DOHH2 (cell line): ENCODE data around the gene RNF150.

Experiments used
- H3F3A ChIP-seq: fragments of 200-600 bp; sonication (generic), shearing (Covaris generic); 2 replicates; pipeline ENCODE4 v1.6.0; 2016; ENCODE audit warnings: antibody characterized with exemption, mild to moderate bottlenecking; ENCODE audit not compliant: control insufficient read depth, insufficient read depth
- H3K27ac ChIP-seq: fragments of 200-600 bp; sonication (generic); 2 replicates; pipeline ENCODE4 v1.5.1; 2014; ENCODE audit warnings: low read depth, mild to moderate bottlenecking, low read length, moderate library complexity
- H3K27me3 ChIP-seq: fragments of 200-600 bp; sonication (generic); 2 replicates; pipeline ENCODE4 v1.6.1; 2014; ENCODE audit warnings: mild to moderate bottlenecking, low read length, mixed read lengths; ENCODE audit not compliant: control insufficient read depth
- H3K36me3 ChIP-seq: fragments of 200-600 bp; sonication (generic); 2 replicates; pipeline ENCODE4 v1.6.1; 2014; ENCODE audit warnings: mild to moderate bottlenecking, low read length, moderate library complexity, mixed read lengths; ENCODE audit not compliant: control insufficient read depth
- H3K4me1 ChIP-seq: fragments of 200-600 bp; sonication (generic); 2 replicates; pipeline ENCODE4 v1.6.1; 2014; ENCODE audit warnings: mild to moderate bottlenecking, low read length, mixed read lengths; ENCODE audit not compliant: control insufficient read depth
- H3K4me2 ChIP-seq: fragments of 200-600 bp; sonication (generic); 2 replicates; pipeline ENCODE4 v1.6.0; 2014; ENCODE audit warnings: mild to moderate bottlenecking, low read length, moderate library complexity
- H3K4me3 ChIP-seq: fragments of 200-600 bp; sonication (generic); 2 replicates; pipeline ENCODE4 v1.5.1; 2014; ENCODE audit warnings: mild to moderate bottlenecking, low read length, mixed read lengths
- H3K79me2 ChIP-seq: fragments of 200-600 bp; sonication (generic); 2 replicates; pipeline ENCODE4 v1.6.1; 2014; ENCODE audit warnings: mild to moderate bottlenecking, low read length, mixed read lengths; ENCODE audit not compliant: control insufficient read depth
- H3K9me2 ChIP-seq: fragments of 200-600 bp; sonication (generic); replicated peaks from 2 replicates; pipeline ENCODE4 v1.6.1; 2014; ENCODE audit warnings: mild to moderate bottlenecking, low read length, mixed read lengths; ENCODE audit not compliant: control insufficient read depth
- H3K9me3 ChIP-seq: fragments of 200-600 bp; sonication (generic); 2 replicates; pipeline ENCODE4 v1.6.1; 2014; ENCODE audit warnings: antibody characterized with exemption, low read length, mixed read lengths; ENCODE audit not compliant: control insufficient read depth, insufficient read depth
- H4K20me1 ChIP-seq: fragments of 200-600 bp; sonication (generic); 2 replicates; pipeline ENCODE4 v1.6.0; 2014; ENCODE audit warnings: low read depth, mild to moderate bottlenecking, antibody characterized with exemption, low read length, moderate library complexity; ENCODE audit not compliant: control insufficient read depth, insufficient read depth
- EZH2phosphoT487 ChIP-seq: fragments of 200-600 bp; sonication (generic); IDR thresholded peaks from 2 replicates; pipeline ENCODE4 v1.6.1; 2017; ENCODE audit warnings: borderline replicate concordance, mild to moderate bottlenecking, antibody characterized with exemption, low read length, moderate library complexity, mixed read lengths
- TF ChIP-seq, protein P1 (sequence below): fragments of 200-600 bp; sonication (generic); IDR thresholded peaks from one replicate; pipeline ENCODE4 v1.5.1; 2014; ENCODE audit warnings: antibody characterized with exemption, mild to moderate bottlenecking, low read depth, low read length; ENCODE audit not compliant: poor library complexity, severe bottlenecking

Gene RNF150

DNA sequence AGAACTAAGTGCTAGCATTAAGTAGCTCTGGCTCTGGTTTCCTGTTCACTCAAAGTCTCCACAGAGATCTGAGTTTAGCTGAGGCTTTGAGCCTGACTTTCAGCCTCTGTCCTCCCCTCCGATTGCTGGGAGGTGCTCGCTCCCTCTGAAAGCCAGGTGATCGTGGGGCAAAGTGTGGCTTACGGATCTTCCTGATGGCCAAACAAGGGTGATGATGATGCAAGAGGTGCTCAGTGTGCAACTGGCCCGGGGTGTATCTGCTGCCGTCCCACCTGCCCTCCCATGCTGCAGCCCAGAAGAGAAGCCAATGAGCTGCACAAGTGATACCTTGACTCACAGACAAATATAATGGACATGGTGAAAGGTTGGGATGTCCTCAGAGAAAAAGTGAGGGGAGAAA lies 207.9 kb downstream of the RNF150 start:
- TF ChIP-seq EZH2phosphoT487: no peak
- TF ChIP-seq, protein P1, sequence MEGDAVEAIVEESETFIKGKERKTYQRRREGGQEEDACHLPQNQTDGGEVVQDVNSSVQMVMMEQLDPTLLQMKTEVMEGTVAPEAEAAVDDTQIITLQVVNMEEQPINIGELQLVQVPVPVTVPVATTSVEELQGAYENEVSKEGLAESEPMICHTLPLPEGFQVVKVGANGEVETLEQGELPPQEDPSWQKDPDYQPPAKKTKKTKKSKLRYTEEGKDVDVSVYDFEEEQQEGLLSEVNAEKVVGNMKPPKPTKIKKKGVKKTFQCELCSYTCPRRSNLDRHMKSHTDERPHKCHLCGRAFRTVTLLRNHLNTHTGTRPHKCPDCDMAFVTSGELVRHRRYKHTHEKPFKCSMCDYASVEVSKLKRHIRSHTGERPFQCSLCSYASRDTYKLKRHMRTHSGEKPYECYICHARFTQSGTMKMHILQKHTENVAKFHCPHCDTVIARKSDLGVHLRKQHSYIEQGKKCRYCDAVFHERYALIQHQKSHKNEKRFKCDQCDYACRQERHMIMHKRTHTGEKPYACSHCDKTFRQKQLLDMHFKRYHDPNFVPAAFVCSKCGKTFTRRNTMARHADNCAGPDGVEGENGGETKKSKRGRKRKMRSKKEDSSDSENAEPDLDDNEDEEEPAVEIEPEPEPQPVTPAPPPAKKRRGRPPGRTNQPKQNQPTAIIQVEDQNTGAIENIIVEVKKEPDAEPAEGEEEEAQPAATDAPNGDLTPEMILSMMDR: no peak
- H3K4me2 ChIP-seq: no peak overlapping the region
- H3K9me2 ChIP-seq: no peaks in the 10 kb centered on the region

DNA sequence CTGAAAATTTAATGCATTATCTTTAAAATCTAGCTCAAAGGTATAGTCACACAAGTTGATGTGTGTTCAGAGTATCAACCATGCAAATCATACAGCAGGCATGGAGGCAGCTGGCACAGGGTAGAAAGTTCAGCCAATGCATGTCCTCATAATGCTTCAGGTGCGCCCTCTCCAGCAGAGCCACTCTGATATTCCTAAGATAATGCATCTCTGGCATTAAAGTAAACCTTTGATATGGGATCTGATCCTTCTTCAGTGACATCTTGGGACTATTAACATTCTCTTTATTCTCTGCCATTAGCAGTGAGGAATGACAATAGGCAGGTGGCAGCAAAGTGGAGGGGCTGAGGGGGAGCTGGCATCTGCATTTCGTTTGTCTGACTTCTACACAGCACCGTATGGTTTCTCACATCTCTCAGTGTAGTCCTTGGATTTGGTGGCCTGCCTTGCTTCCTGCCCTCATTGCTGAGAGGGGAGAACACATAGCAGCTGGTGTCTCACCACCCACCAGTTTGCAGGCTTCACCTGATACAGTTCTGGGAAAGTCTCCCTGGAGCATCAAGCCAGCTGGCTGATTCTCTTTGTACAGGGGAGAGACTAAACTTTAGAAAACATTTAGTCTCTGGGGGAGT lies 208.4 kb downstream of the RNF150 start:
- H3K9me3 ChIP-seq: no peaks in the 10 kb centered on the region

More for the DNA sequence above, 207.9 kb downstream of the RNF150 start:
- Histone ChIP-seq H3F3A (no peaks in the 10 kb centered on the region), H3K4me1 (no peaks in the 10 kb centered on the region), H4K20me1 (no peaks in the 10 kb centered on the region), H3K36me3 (no peaks in the 10 kb centered on the region), H3K79me2 (no peaks in the 10 kb centered on the region), H3K27ac (no peak overlapping the region), H3K9me3 (no peaks in the 10 kb centered on the region), H3K4me3 (no peak overlapping the region), H3K27me3 (no peaks in the 10 kb centered on the region; the same call in 1 of the 2 replicates)

DNA sequence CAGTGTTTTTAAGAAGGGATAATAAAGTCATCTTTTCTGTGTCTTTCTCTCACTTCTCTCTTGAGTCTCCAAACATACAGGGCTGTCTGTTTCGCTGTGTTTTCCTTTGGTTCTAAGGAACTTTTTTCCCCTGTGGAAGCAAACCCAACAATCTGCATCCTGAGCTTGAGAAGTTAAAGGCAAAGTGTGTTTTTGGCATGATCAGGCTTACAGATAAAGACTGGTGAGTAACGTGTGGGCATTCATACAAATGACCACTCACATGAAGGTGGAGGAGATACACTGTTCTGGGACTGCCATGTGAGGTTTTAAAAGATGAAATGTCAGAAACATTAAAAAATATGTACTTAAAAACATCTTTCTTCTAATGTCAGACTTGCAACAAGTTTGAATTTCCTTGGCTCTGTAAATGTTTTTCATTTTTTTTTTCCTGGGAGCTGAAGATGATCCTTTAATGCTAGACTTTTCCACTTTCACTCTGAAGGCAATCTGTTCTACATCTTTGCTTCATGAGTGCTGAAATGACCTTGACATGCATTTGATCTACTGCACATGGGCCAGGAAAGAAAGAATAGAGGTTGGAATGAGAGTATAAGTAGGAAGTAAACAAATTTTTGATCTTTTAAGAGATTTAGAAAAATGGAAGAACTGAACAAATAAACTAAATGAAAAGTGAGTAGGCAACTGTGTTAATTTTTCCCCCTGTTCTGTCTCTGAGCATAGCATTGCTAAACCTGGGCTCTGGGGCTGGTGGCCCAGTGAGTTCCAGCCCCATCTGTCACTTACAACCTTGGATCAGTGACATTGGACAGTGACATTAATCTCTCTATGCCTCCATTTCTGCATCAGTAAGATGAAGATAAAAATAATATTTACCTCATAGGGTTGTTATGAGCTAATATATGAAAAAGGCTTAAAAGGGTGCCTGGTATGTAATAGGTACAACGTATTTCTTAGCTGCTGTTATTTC lies 226.0 kb downstream of the RNF150 start:
- no peak overlapping the region for H3K4me2 ChIP-seq
- H3K27ac ChIP-seq: no peak overlapping the region
- H3K9me2 ChIP-seq: no peaks in the 10 kb centered on the region
- H3K4me3 ChIP-seq: no peak overlapping the region
- no peaks in the 10 kb centered on the region for H3K9me3 ChIP-seq
- H3K4me1 ChIP-seq: no peaks in the 10 kb centered on the region
- no peaks in the 10 kb centered on the region for H4K20me1 ChIP-seq
- TF ChIP-seq, protein P1: no peak
- no peak for TF ChIP-seq EZH2phosphoT487
- H3K27me3 ChIP-seq: peaks cover 4% of the 10 kb centered on the region; the same call in 1 of the 2 replicates
- no peaks in the 10 kb centered on the region for H3F3A ChIP-seq
- H3K79me2 ChIP-seq: no peaks in the 10 kb centered on the region
- H3K36me3 ChIP-seq: no peaks in the 10 kb centered on the region

More for the DNA sequence above, 208.4 kb downstream of the RNF150 start:
- no peaks in the 10 kb centered on the region for H3K79me2 ChIP-seq
- H3K36me3 ChIP-seq: no peaks in the 10 kb centered on the region
- H3F3A ChIP-seq: no peaks in the 10 kb centered on the region
- no peak overlapping the region for H3K4me3 ChIP-seq
- no peaks in the 10 kb centered on the region for H4K20me1 ChIP-seq
- TF ChIP-seq, protein P1: no peak
- TF ChIP-seq EZH2phosphoT487: no peak
- H3K27ac ChIP-seq: no peak overlapping the region
- no peaks in the 10 kb centered on the region for H3K4me1 ChIP-seq
- H3K27me3 ChIP-seq: no peaks in the 10 kb centered on the region
- no peak overlapping the region for H3K4me2 ChIP-seq
- H3K9me2 ChIP-seq: no peaks in the 10 kb centered on the region
